OCI-LY7 (cell line): Measurements from ENCODE around the gene TXNRD1. TPM values are rescaled to one million over a fixed set of nuclear protein-coding genes. Genes with fewer than 3 reads are reported as not detected.

Source experiments
- BruUV-seq: library from RNA; stranded (reverse); fragments of 400-500 nt; replicated peaks from 2 replicates; lab custom pipeline; 2021; lab: Mats Ljungman, UMichigan
- CTCF ChIA-PET: fragments of 300-600 bp; sonication (Branson Sonifier 250); formaldehyde crosslinking; loops from one replicate; lab custom pipeline; 2022; ENCODE audit warnings: antibody characterized with exemption; ENCODE audit not compliant: unreplicated experiment; lab: Charles Lee
- POLR2A ChIA-PET: fragments of 300-600 bp; sonication (Branson Sonifier 250); formaldehyde crosslinking; loops from one replicate; lab custom pipeline; 2022; ENCODE audit warnings: antibody characterized with exemption; lab: Charles Lee
- DNase-seq: peaks from one replicate; pipeline ENCODE4 v3.0.0-alpha.2; 2015; ENCODE audit warnings: low spot score
- H2AFZ ChIP-seq: fragments of 200-600 bp; sonication (generic), shearing (Covaris generic); 2 replicates; pipeline ENCODE4 v1.6.1; 2014; ENCODE audit warnings: mild to moderate bottlenecking, antibody characterized with exemption, low read length, moderate library complexity
- H3K27ac ChIP-seq: fragments of 200-600 bp; sonication (generic); 2 replicates; pipeline ENCODE4 v1.5.1; 2014; ENCODE audit warnings: mixed run types, low read depth, mild to moderate bottlenecking, moderate library complexity, low read length, inconsistent platforms; ENCODE audit not compliant: poor library complexity, severe bottlenecking
- H3K36me3 ChIP-seq: fragments of 200-600 bp; sonication (generic); 2 replicates; pipeline ENCODE4 v1.6.1; 2014; ENCODE audit warnings: mild to moderate bottlenecking, antibody characterized with exemption, low read length, moderate library complexity, mixed read lengths; ENCODE audit not compliant: insufficient read depth
- H3K4me1 ChIP-seq: fragments of 200-600 bp; sonication (generic); 2 replicates; pipeline ENCODE4 v1.5.1; 2014; ENCODE audit warnings: mild to moderate bottlenecking, low read length; ENCODE audit not compliant: insufficient read depth, poor library complexity, severe bottlenecking
- H3K4me2 ChIP-seq: fragments of 200-600 bp; sonication (generic); 2 replicates; pipeline ENCODE4 v1.6.1; 2014; ENCODE audit warnings: mild to moderate bottlenecking, low read length
- H3K4me3 ChIP-seq: fragments of 200-600 bp; sonication (generic); 2 replicates; pipeline ENCODE4 v1.5.1; 2014; ENCODE audit warnings: mild to moderate bottlenecking, low read depth, low read length; ENCODE audit not compliant: poor library complexity, severe bottlenecking
- H3K79me2 ChIP-seq: fragments of 200-600 bp; sonication (generic); 2 replicates; pipeline ENCODE4 v1.6.1; 2016; ENCODE audit warnings: low read depth, mild to moderate bottlenecking, low read length, moderate library complexity, mixed read lengths; ENCODE audit not compliant: insufficient read depth
- H3K9me2 ChIP-seq: fragments of 200-600 bp; sonication (generic); 2 replicates; pipeline ENCODE4 v1.6.1; 2016; ENCODE audit warnings: mild to moderate bottlenecking, low read length, mixed read lengths; ENCODE audit not compliant: insufficient read depth
- H3K9me3 ChIP-seq: fragments of 200-600 bp; sonication (generic); 2 replicates; pipeline ENCODE4 v1.6.1; 2014; ENCODE audit warnings: mild to moderate bottlenecking, mixed run types, low read length, mixed read lengths
- H4K20me1 ChIP-seq: fragments of 200-600 bp; sonication (generic); 2 replicates; pipeline ENCODE4 v1.6.1; 2014; ENCODE audit warnings: mild to moderate bottlenecking, antibody characterized with exemption, low read length, moderate library complexity, mixed read lengths; ENCODE audit not compliant: insufficient read depth
- CTCF ChIP-seq: fragments of 200-600 bp; sonication (generic); conservative IDR thresholded peaks from 2 replicates; pipeline ENCODE4 v1.5.1; 2014; ENCODE audit warnings: mild to moderate bottlenecking, antibody characterized with exemption, low read length, moderate library complexity, mixed read lengths
- EZH2phosphoT487 ChIP-seq: fragments of 200-600 bp; sonication (generic); IDR thresholded peaks from 2 replicates; pipeline ENCODE4 v1.6.1; 2018; ENCODE audit warnings: low read depth, borderline replicate concordance, mild to moderate bottlenecking, mixed run types, antibody characterized with exemption, low read length, moderate library complexity, mixed read lengths
- intact Hi-C: fragments of 100-400 bp; cut with micrococcal nuclease; formaldehyde crosslinking; loops from one replicate; pipeline ENCODE4 v1.10.0; 2022; ENCODE audit not compliant: unreplicated experiment
- total RNA-seq, 2 experiments: library from RNA; depleted of rRNA in 1 of 2; stranded (reverse); fragments of >200 nt in 1 of 2; shearing (Covaris generic) in 1 of 2; gene quantifications; 2 replicates each; pipeline ENCODE4 v1.2.3, GENCODE V29; 2014 to 2022

Gene TXNRD1
- total RNA-seq, 2 experiments from 2014 or later, result 117 to 132 TPM

- no peak overlapping the region for H3K27ac ChIP-seq
- H4K20me1 ChIP-seq, result no peaks in the 10 kb centered on the region
- H3K4me2 ChIP-seq, result no peak overlapping the region
- intact Hi-C loops, result no loop called here
- H3K9me2 ChIP-seq, result no peaks in the 10 kb centered on the region
- TF ChIP-seq CTCF, result no peak
- TF ChIP-seq EZH2phosphoT487, result no peak
- no peak overlapping the region for H3K4me3 ChIP-seq
- no peaks in the 10 kb centered on the region for H3K36me3 ChIP-seq
- no peak overlapping the region for H2AFZ ChIP-seq
- POLR2A ChIA-PET, result no interaction called here
- no peaks in the 10 kb centered on the region for H3K4me1 ChIP-seq
- CTCF ChIA-PET, result no interaction called here
- no peaks in the 10 kb centered on the region for H3K79me2 ChIP-seq
- no TSS peak for BruUV-seq
- no peak for DNase-seq
- H3K9me3 ChIP-seq, result no peaks in the 10 kb centered on the region
These were observed 24.9 kb upstream of the TXNRD1 start for GRCh38 chr12:104190641-104191176.

GRCh38 chr12:104197264-104197663, 18.3 kb upstream of the TXNRD1 start:
- POLR2A ChIA-PET, result no interaction called here
- BruUV-seq, result no TSS peak

More at GRCh38 chr12:104197264-104197663, 18.3 kb upstream of the TXNRD1 start:
- no peaks in the 10 kb centered on the region for H3K36me3 ChIP-seq
- H3K27ac ChIP-seq, result no peak overlapping the region
- TF ChIP-seq CTCF (no peak), EZH2phosphoT487 (no peak)
- H3K9me3 ChIP-seq, result peaks cover 8% of the 10 kb centered on the region
- H3K79me2 ChIP-seq, result no peaks in the 10 kb centered on the region
- H2AFZ ChIP-seq, result no peak overlapping the region
- intact Hi-C loops, result no loop called here
- H3K4me2 ChIP-seq, result no peak overlapping the region
- DNase-seq, result no peak
- no peaks in the 10 kb centered on the region for H3K9me2 ChIP-seq
- no peaks in the 10 kb centered on the region for H4K20me1 ChIP-seq
- H3K4me3 ChIP-seq, result no peak overlapping the region
- no peaks in the 10 kb centered on the region for H3K4me1 ChIP-seq
- CTCF ChIA-PET, result no interaction called here
